ENCODE data around the gene TTC28.

DNA sequence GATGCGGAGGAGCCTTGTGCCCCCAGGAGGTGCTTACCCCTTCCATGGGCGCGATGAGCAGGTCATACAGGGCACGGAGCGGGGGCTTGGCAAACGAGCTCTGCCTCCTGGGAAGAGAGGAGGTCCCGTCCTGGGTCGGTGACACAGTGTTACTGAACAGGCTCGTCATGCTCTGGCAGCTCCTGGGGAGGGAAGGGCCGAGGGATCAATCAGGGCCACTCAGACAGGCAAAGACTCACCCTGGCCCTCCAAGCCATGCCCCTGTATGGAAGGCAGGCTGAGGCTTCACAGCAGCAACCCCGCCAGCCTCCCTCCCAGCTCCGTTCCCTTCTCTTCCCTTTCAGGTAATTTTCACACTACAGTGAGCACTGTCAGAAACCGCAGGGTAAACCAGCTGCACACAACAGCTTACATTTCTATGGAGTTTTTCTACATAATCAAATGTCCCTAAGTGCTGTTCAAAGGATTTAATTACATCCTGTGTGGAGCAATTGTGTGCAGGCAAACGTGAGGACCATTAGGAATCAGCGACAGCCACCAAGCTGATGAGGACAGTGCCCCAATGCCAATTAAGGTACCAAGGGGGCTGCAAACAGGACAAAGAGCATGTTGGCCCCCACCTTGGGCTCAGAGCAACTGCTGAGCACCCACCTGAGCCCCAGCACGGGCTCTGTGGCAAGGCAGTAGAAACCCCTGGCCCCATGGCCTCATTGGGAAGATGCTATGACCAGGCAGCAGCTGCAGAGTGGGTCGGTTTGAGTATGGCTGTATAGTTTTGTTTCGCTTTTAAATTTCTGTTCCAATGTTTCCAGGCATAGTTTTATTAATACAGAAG lies 665.2 kb downstream of the TTC28 start:
- TF ChIP-seq EZH2 (IDR thresholded peaks at IDR 0.05) = no peak
- TF ChIP-seq, protein P1, sequence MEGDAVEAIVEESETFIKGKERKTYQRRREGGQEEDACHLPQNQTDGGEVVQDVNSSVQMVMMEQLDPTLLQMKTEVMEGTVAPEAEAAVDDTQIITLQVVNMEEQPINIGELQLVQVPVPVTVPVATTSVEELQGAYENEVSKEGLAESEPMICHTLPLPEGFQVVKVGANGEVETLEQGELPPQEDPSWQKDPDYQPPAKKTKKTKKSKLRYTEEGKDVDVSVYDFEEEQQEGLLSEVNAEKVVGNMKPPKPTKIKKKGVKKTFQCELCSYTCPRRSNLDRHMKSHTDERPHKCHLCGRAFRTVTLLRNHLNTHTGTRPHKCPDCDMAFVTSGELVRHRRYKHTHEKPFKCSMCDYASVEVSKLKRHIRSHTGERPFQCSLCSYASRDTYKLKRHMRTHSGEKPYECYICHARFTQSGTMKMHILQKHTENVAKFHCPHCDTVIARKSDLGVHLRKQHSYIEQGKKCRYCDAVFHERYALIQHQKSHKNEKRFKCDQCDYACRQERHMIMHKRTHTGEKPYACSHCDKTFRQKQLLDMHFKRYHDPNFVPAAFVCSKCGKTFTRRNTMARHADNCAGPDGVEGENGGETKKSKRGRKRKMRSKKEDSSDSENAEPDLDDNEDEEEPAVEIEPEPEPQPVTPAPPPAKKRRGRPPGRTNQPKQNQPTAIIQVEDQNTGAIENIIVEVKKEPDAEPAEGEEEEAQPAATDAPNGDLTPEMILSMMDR (IDR thresholded peaks at IDR 0.05) = no peak
